Mesendoderm (in vitro differentiated cells): Measurements from ENCODE around the gene DIPK1A.
A peak's percentile ranks its signal among the peaks of the same experiment; 100 is the strongest.

Source experiments
- DNase-seq: peaks from one replicate; pipeline ENCODE4 v3.0.0; 2013
- H2AK5ac ChIP-seq: 2 replicates; pipeline ENCODE4 v1.6.1; 2013; ENCODE audit warnings: low read length, inconsistent platforms
- H2BK120ac ChIP-seq: 2 replicates; pipeline ENCODE4 v1.6.1; 2013; ENCODE audit warnings: low read depth, mild to moderate bottlenecking, low read length, moderate library complexity, mixed read lengths
- H2BK15ac ChIP-seq: replicated peaks from 2 replicates; pipeline ENCODE4 v1.6.1; 2013; ENCODE audit warnings: low read depth, mild to moderate bottlenecking, moderate library complexity
- H2BK5ac ChIP-seq: 2 replicates; pipeline ENCODE4 v1.6.1; 2013; ENCODE audit warnings: low read length, inconsistent platforms
- H3K18ac ChIP-seq: 2 replicates; pipeline ENCODE4 v1.6.1; 2013; ENCODE audit warnings: mild to moderate bottlenecking, low read length, mixed read lengths
- H3K23ac ChIP-seq: one replicate; pipeline ENCODE4 v1.6.1; 2013; ENCODE audit warnings: low read length
- H3K27ac ChIP-seq: 2 replicates; pipeline ENCODE4 v1.5.1; 2013; ENCODE audit warnings: low read depth, mild to moderate bottlenecking, inconsistent platforms, low read length, moderate library complexity
- H3K27me3 ChIP-seq: 2 replicates; pipeline ENCODE4 v1.6.1; 2013; ENCODE audit warnings: low read length, control low read depth, mild to moderate bottlenecking, inconsistent platforms; ENCODE audit not compliant: insufficient read depth, poor library complexity
- H3K36me3 ChIP-seq: 2 replicates; pipeline ENCODE4 v1.6.1; 2013; ENCODE audit warnings: low read length, inconsistent platforms; ENCODE audit not compliant: control insufficient read depth, insufficient read depth
- H3K4ac ChIP-seq: one replicate; pipeline ENCODE4 v1.6.1; 2013; ENCODE audit warnings: low read depth, mild to moderate bottlenecking, low read length, moderate library complexity
- H3K4me1 ChIP-seq: 2 replicates; pipeline ENCODE4 v1.6.1; 2013; ENCODE audit warnings: low read depth, low read length, inconsistent platforms; ENCODE audit not compliant: control insufficient read depth
- H3K4me2 ChIP-seq: 2 replicates; pipeline ENCODE4 v1.6.1; 2013; ENCODE audit warnings: low read length
- H3K4me3 ChIP-seq: 2 replicates; pipeline ENCODE4 v1.5.1; 2013; ENCODE audit warnings: mild to moderate bottlenecking, low read length
- H3K56ac ChIP-seq: one replicate; pipeline ENCODE4 v1.6.1; 2013; ENCODE audit warnings: low read length
- H3K79me1 ChIP-seq: 2 replicates; pipeline ENCODE4 v1.6.1; 2013; ENCODE audit warnings: low read length, inconsistent platforms
- H3K79me2 ChIP-seq: 2 replicates; pipeline ENCODE4 v1.6.1; 2013; ENCODE audit warnings: mild to moderate bottlenecking, low read length; ENCODE audit not compliant: control insufficient read depth, insufficient read depth
- H3K9ac ChIP-seq: 2 replicates; pipeline ENCODE4 v1.6.1; 2013; ENCODE audit warnings: low read length, inconsistent platforms
- H4K5ac ChIP-seq: one replicate; pipeline ENCODE4 v1.6.1; 2013; ENCODE audit warnings: low read length
- H4K8ac ChIP-seq: one replicate; pipeline ENCODE4 v1.6.1; 2013; ENCODE audit warnings: low read depth, mild to moderate bottlenecking, control low read depth, low read length, moderate library complexity
- WGBS: extraction: QIAGEN DNeasy Blood & Tissue Kit; methylation state at CpG from one replicate; pipeline ENCODE4 v1.1.7; 2013; ENCODE audit warnings: low lambda C conversion rate, missing lambda C conversion rate; ENCODE audit not compliant: insufficient coverage; ENCODE audit errors: extremely low coverage; 5-methylcytosine and 5-hydroxymethylcytosine counted together

The DIPK1A gene

GRCh38 chr1:92862605-92863004, 98.7 kb downstream of the DIPK1A start:
- Histone ChIP-seq H3K4me1 (no peaks in the 10 kb centered on the region), H3K27me3 (no peaks in the 10 kb centered on the region), H3K4me3 (no peak overlapping the region), H2BK15ac (no peak overlapping the region), H3K9ac (no peak overlapping the region), H3K79me1 (no peaks in the 10 kb centered on the region), H3K4me2 (no peak overlapping the region), H3K56ac (no peak overlapping the region), H3K18ac (no peak overlapping the region), H2BK120ac (no peak overlapping the region), H3K27ac (no peak overlapping the region), H4K8ac (no peak overlapping the region), H2BK5ac (no peak overlapping the region), H3K79me2 (no peaks in the 10 kb centered on the region), H2AK5ac (no peak overlapping the region), H4K5ac (no peak overlapping the region), H3K36me3 (no peaks in the 10 kb centered on the region), H3K23ac (no peak overlapping the region), H3K4ac (no peak overlapping the region)
- no CpG with 5 or more reads among the region's 4 CpGs for WGBS
- no peak for DNase-seq

GRCh38 chr1:92859400-92860039, 101.7 kb downstream of the DIPK1A start:
- no peaks in the 10 kb centered on the region for H3K79me1 ChIP-seq
- no peak overlapping the region for H3K4me3 ChIP-seq
- no peak overlapping the region for H4K5ac ChIP-seq
- no peaks in the 10 kb centered on the region for H3K36me3 ChIP-seq
- no peak overlapping the region for H3K4ac ChIP-seq
- no peak overlapping the region for H3K18ac ChIP-seq
- DNase-seq: no peak
- no peak overlapping the region for H3K56ac ChIP-seq
- no peak overlapping the region for H3K27ac ChIP-seq
- H2BK120ac ChIP-seq: no peak overlapping the region
- no CpG with 5 or more reads among the region's 7 CpGs for WGBS
- no peak overlapping the region for H2BK15ac ChIP-seq
- H3K27me3 ChIP-seq: no peaks in the 10 kb centered on the region
- no peaks in the 10 kb centered on the region for H3K79me2 ChIP-seq
- no peak overlapping the region for H4K8ac ChIP-seq
- H2AK5ac ChIP-seq: no peak overlapping the region
- no peak overlapping the region for H3K9ac ChIP-seq
- no peak overlapping the region for H3K4me2 ChIP-seq
- H3K4me1 ChIP-seq: no peaks in the 10 kb centered on the region
- H3K23ac ChIP-seq: no peak overlapping the region
- no peak overlapping the region for H2BK5ac ChIP-seq

- Histone ChIP-seq H3K36me3 (no peaks in the 10 kb centered on the region), H3K9ac (no peak overlapping the region), H3K56ac (no peak overlapping the region), H3K79me1 (no peaks in the 10 kb centered on the region), H3K23ac (no peak overlapping the region), H2BK120ac (no peak overlapping the region), H3K79me2 (no peaks in the 10 kb centered on the region), H2BK15ac (no peak overlapping the region), H3K4me3 (no peak overlapping the region), H3K4me2 (no peak overlapping the region), H3K27me3 (no peaks in the 10 kb centered on the region), H2AK5ac (no peak overlapping the region), H3K4me1 (no peaks in the 10 kb centered on the region), H3K18ac (no peak overlapping the region), H4K5ac (no peak overlapping the region), H2BK5ac (no peak overlapping the region), H3K27ac (no peak overlapping the region), H3K4ac (no peak overlapping the region), H4K8ac (no peak overlapping the region)
- DNase-seq: peak; percentile 82
- WGBS: 100% methylated on average over 6 of the region's 13 CpGs
Measured at GRCh38 chr1:92858564-92859399, 102.5 kb downstream of the DIPK1A start.

- H3K27ac ChIP-seq: no peak overlapping the region
- H2BK15ac ChIP-seq: no peak overlapping the region
- no peak overlapping the region for H4K8ac ChIP-seq
- H2AK5ac ChIP-seq: no peak overlapping the region
- H3K18ac ChIP-seq: no peak overlapping the region
- no peak overlapping the region for H3K9ac ChIP-seq
- H3K56ac ChIP-seq: no peak overlapping the region
- H3K79me2 ChIP-seq: no peaks in the 10 kb centered on the region
- H4K5ac ChIP-seq: no peak overlapping the region
- H3K79me1 ChIP-seq: no peaks in the 10 kb centered on the region
- no peak for DNase-seq
- H3K4ac ChIP-seq: no peak overlapping the region
- H2BK5ac ChIP-seq: no peak overlapping the region
- no peaks in the 10 kb centered on the region for H3K27me3 ChIP-seq
- no peak overlapping the region for H3K4me3 ChIP-seq
- H2BK120ac ChIP-seq: no peak overlapping the region
- no peak overlapping the region for H3K4me2 ChIP-seq
- no CpG with 5 or more reads among the region's 5 CpGs for WGBS
- no peaks in the 10 kb centered on the region for H3K36me3 ChIP-seq
- no peak overlapping the region for H3K23ac ChIP-seq
- H3K4me1 ChIP-seq: no peaks in the 10 kb centered on the region
Measured at GRCh38 chr1:92857817-92858216, 103.4 kb downstream of the DIPK1A start.

GRCh38 chr1:92855236-92855635, 106.0 kb downstream of the DIPK1A start:
- H3K4ac ChIP-seq: no peak overlapping the region
- H4K5ac ChIP-seq: no peak overlapping the region
- H3K36me3 ChIP-seq: no peaks in the 10 kb centered on the region
- no peak for DNase-seq
- H3K27me3 ChIP-seq: no peaks in the 10 kb centered on the region
- H2AK5ac ChIP-seq: no peak overlapping the region
- no peak overlapping the region for H3K27ac ChIP-seq
- no peaks in the 10 kb centered on the region for H3K79me1 ChIP-seq
- H3K4me3 ChIP-seq: no peak overlapping the region
- WGBS: no CpG with 5 or more reads among the region's 4 CpGs
- no peak overlapping the region for H3K4me2 ChIP-seq
- H3K4me1 ChIP-seq: no peaks in the 10 kb centered on the region
- H3K79me2 ChIP-seq: no peaks in the 10 kb centered on the region
- H2BK5ac ChIP-seq: no peak overlapping the region
- no peak overlapping the region for H3K9ac ChIP-seq
- no peak overlapping the region for H4K8ac ChIP-seq
- H2BK120ac ChIP-seq: no peak overlapping the region
- H3K23ac ChIP-seq: no peak overlapping the region
- H3K56ac ChIP-seq: no peak overlapping the region
- H3K18ac ChIP-seq: no peak overlapping the region
- no peak overlapping the region for H2BK15ac ChIP-seq
